Measurements from ENCODE around the gene CCDC187. TPM values are rescaled to one million over a fixed set of nuclear protein-coding genes. Genes with fewer than 3 reads are reported as not detected.

CCDC187 gene
- polyA plus RNA-seq, 1 donor = 0.04 TPM

DNA sequence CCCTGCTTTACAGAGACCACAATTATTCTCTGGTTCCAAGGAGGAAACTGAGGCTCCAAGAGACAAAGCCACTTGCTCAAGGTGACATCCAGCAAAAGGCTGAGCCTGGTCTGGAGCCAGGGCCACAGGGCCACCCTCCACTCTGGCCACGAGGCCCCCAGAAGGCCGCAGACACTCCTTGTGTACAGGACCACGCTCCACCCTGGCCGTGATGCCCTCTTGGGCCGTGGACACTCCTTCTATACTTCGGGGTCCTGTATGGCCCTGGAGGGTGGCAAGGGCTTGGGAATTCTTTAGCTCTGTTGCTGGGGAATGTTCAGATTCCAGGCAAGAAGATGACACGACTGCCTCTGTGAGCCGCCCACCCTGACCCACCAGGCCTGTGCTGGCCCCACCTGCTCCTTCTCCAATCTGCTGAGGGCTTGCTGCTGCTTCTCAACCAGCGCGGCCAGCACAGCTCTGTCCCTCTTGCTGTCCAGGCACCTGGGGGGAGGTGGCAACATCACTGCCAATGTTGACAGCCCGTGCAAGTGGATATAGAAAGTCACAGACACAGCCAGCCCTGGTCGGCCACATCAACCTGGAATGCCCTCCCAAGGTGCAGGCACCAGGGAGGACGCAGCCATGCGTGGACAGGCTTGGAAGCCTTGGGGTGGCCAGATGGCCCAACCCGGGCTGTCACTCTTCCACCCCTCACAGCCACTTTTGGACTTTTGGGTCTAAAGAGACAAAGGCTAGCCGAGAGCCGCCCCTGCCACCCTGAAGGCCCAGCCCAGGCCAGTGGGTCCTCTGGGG is 38.1 kb downstream of the CCDC187 start:
- DNase-seq = no peak

DNA sequence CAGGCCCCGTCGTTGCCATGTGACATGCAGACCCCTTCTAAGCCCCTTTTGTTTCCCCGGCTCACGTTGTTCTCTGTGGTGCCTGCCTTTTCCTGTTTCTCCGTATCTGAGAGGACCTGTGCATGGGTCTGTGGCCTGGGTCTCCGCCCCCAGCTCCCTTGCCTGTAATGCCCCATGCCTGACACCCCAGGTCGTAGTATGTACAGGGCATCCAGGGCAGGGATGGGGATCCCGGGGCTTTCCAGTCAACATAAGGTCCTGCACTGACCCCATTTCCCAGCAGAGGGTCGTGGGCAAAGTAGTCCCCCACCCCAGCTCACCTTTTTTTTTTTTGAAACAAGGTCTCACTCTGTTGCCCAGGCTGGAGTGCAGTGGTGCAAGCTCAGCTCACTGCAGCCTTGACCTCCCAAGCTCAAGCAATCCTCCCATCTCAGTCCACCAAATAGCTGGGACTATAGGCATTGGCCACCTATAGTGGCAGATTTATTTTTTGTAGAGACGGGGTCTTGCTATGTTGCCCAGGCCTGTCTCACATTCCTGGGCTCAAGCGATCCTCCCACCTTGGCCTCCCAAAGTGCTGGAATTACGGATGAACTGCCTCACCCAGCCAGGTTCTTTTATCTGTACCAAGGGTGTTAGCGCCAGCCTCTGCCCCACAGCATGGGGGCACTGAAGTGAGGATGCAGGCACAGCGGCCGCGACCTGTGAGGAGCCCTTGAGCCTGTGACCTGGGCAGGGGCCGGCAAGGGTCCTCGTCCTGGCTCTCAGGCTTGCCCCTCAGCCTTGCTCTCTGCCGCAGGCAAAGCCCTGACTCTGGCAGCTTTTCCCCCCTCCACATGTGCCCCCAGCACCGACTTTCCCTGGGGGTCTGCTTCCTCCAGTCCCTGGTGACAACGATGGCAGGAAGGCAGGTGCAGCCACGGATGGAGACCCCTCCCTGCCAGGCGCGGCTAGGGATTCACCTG is 39.2 kb downstream of the CCDC187 start:
- no peak for DNase-seq

DNA sequence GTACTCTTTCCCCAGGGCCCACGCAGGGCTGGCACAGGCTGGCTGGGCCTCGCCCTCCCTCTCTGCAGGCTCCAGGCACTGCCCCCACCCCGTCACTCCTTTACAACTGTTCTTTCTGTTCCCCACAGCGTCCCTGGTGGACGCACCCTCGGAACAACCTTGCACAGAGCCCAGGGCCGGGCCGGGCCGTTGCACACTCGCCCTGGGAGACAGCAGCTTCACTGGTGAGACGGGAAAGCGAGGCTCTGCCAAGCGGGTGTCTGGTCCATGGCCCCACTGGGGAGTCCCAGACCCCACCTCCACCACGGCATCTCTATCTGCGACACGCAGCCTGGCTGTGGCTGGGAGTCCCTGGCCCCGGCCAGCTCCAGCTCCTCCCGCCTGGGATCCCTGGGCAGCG is 39.9 kb downstream of the CCDC187 start:
- no peak for DNase-seq

DNA sequence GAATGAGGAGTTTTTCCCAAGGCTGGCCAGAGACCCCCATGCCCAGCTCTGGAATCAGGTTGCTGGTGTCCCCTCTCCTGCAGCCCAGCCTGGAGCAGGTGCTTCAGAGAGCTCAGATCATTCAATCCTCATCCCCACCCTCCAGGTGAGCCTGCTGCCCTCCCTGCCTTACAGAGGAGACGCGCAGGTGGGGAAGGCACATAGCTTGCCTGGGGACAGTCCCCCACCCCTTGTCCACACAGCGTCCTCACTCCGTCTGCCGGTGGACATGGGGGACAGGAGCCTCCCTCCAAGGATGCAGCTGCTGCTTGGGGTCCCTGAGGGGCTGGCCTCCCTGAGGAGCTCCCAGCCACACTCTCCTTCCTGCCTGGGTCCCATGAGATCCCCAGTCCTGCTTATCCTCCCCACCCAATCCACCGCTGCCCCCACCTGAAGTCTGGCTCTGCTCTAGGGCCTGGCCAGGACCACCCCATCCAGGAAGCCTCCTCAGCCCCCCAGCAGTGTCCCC is 41.2 kb downstream of the CCDC187 start:
- no peak for DNase-seq

DNA sequence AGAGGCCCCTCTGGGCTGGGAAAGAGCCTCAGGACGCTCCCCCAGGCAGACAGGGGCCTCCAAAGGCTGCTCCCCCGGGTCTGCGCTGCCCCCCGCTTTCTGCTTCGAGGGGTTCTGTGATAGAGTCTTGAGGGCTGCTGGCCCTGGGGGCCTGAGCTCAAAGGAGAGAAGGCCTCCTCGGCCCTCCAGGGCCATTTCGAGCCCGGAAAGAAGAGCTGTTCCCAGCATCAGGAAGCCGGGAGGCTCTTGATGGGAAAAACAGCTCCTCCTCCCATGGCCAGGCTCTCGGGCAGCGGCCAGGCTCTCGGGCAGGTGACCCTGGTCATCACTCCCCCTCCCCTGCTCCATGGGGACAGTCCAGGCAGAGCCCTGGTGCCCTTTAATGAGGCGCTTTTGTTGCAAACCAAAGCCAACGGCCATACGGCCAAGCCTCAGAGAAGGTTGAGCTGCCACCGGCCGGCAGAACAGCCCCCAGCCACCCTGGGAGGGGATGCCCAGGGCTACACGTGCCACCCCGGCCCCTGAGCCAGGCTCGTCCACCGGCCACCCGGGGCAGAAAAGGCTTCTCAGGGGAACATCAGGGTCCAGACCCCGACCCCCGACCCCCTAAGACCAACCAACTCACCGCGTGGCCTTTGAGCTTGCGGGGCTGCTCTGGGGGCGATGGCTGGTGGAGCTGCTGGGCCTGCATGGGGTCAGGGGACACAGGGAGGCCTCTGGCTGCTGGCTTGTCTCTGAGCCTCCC is 42.0 kb downstream of the CCDC187 start:
- no peak for DNase-seq

DNA sequence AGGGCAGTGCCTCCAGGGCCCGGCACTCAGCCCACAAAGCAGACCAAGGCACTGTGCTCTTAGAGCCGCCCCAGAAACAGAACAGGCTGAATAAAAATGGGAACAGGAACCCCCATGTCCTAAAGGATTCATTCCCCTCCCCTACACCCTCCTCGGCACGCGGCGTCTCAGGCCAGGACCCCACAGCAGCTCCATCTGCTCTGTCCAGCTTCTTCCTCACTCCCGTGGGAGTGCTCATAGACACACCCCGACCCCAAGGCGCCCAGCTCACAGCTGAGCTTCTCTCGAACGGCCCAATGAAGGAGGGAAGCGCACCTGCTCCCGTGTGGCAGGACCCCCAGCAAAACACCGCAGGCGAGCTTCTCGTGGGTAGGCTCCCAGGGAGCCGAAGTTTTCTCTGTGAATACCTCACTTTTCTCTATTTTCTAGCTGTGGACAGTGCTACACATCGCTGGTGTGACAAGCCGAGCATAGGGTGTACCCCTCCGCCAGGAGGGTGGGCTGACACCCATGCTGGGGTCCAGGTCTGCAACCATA is 42.9 kb downstream of the CCDC187 start:
- no peak for DNase-seq

DNA sequence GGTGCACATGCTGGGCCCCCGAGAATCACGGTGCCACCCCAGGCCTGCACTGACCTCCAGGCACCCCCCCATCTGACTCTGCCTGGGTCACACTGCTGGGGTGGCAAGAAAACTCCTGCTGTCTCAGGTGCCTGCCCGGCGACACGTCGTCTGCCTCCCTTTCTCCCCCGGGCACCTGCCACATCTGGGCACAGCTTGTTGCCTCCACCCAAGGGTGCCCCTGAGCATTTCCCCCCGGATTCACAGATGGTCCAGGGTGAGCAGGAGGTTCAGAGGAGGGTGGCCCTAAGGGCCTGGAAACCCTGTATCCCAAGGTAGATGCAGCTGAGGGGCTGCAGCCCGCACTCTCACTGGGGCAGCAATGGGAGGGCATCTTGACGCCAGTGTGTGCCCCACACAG is 43.4 kb downstream of the CCDC187 start:
- no peak for DNase-seq

DNA sequence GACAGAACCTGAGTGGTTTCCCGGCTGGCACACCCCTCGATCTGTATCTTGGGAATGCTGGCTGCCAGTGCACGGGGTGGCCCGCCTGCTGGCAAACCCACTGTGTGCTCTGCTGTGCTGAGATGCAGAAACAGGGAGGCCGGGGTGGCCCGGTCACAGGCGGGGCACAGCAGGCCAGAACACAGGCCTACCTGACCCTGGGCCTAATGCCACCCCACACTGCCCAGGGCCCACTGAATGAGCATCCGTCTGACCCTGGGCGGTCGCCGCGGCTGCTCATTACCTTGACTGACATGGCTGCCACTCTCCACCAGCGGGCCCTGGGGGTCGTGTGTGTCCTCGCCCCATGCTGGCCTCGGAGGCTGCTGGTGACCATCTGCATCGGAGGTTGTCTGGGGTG is 44.1 kb downstream of the CCDC187 start:
- DNase-seq = no peak

DNA sequence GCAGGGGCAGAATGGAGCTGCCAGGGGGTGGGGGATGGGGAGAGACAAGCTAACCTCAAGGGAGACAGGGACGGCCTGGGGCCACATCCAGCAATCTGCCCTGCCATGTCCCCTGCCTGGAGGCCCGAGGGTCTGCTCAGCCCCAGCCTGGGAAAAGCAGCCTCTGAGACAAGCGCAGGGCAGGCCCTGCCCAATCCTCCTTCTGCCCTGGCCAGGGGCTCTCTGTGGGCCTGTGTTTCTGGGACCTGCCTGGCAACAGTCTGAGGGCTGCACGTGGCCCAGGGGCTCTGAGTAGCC is 44.4 kb downstream of the CCDC187 start:
- DNase-seq = no peak

DNA sequence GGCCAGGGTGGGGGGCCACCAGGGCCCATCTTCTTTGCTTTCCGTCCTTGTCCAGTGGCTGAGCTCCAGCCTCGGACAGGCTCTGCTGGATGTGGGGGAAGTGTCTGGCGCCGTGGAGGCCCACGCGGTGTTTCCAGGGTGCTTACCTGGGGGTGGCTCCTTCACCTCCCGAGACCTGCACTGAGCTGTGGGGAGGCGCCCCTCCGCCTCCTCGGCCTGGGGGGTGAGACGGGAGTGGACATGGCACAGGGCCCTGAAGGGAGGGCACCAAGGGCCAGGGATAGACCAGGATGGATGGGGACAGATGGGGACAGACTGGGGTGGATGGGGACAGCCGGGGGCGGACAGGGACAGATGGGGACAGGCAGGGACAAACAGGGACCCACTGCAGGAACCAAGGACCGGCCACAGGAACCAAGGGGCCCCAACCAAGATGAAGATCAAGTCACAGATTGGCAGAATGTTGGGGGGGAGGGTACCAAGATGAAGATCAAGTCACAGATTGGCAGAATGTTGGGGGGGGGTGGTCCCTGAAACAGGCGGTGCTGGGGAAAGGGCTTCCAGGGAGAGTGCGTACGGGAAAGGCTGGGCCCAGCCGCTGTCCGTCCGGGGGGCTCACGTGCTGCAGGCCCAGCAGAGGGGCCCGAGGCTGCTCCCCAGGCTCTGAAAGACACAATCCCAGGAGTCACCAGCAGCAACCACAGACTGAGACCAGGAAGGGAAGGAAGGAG is 44.9 kb downstream of the CCDC187 start:
- DNase-seq = no peak

DNA sequence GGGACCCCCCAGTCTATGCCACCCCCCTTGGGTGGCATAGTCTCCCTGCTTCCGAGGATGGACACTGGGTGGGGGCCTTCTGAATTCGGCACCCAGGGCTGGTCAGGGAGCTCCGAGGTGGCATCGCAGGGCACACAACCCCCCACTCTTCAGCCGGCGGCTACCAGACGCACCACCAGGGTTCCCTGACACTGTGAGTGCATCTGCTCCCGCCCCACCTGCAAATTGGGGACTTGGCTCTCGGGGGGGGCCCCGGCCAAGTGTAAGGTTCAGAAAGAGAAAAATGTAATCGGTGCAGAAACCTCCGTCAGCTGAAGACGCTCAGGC is 45.6 kb downstream of the CCDC187 start:
- DNase-seq = no peak

DNA sequence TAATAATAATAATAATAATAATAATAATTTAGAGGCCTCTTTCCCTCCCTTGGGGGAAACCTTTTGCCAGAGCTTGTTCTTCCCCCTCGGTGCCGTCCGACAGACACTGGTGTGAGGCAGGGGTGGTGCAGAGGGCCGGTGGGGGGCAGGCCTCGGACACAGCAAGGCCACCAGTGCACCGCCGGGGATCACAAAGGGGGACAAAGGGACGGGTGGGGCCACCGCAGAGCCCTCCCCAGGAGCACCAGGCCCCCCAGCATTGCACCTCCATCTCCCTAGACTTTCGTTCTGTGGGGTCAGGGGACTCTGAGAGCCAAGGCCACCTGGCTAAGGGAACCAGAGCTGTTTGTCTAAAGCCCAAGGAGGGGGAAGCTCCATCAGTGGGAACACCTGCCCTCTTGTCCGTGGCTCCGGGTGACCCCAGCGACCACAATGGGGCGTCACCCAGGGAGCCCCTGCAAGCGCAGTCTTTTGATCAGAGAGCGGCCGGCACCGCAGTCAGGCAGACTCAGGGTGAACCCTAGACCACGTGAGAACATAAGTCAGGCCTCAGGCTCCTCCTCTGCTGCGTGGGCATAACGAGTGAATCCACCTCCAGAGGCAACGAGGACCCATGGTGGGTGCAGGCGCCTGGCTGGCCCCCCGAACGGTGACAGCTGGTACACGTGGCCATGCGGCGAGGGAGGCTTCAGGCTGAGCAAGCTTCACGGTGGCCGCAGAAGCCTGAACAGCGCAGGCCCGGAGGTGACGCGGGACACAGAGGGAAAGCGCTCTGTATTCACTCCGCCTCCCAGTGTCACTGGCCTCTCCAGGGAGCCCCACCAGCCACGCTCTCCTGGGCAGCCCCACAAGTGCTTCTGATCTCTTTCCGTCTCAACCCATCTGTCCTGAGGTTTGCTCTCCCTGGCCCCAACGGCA is 46.3 kb downstream of the CCDC187 start:
- DNase-seq = no peak

DNA sequence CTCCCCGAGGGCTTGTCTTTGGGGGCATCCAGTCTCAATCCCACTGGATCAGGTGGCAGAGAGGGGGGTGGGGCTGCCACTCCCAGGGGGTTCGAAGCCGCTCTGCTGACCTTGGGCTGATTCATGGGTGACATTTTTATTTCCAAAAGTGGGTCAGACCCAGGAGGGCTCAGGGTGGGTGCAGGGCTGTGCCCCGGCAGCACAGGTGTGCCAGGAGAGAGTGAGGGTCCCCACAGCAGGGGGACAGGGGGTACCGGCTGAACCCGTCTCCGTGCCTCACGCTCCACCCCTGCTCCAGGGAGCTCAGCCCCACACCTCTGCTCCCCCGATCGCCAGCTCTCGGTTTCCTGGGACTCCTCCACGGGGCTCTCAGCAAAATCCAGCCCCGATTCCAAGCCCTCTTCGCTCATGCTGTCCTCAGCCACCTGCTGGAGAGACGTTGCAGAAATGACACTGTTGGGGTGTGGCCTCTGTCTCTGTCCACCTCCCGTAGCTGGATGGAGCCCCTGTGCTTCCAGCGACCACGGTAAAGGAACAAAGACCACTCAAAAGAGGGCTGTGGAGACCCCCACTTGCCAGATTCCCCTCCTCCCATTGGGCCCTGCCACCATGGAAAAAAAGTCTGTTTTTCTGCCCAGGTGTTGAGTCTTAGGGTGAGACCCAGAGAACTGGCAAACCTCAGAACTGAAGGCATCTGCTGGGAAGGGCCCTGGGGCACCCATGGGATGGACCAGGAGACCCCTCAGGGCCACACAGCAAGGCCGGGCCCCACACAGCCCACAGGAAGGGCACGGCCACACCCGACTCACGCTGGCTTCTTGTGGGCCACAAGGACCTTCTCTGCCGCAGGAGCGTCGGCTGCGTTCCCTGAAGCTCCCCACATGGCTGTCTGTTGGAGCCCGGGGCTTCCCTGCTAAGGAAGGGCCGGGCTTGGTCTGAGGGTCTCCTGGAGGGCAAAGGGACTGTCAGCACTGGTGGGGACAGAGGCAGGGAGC is 47.7 kb downstream of the CCDC187 start:
- DNase-seq = no peak

DNA sequence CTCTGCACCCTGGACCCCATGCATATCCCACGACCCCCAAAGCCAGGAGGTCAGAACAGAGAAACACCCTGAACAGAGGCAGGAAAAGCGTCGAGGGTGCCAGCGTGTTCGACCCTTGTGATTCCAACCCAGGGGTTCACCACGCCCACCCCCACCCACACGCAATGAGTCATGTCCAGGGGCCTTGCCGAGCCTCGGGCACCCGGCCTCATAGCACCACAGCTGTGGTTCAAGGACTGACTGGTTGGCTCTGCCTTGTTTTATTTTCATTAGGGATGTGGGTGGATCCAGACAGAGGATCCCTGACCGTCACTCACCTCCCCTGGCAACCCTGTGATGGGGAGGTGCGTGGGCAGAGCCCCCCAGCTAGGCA is 48.7 kb downstream of the CCDC187 start:
- DNase-seq = no peak

DNA sequence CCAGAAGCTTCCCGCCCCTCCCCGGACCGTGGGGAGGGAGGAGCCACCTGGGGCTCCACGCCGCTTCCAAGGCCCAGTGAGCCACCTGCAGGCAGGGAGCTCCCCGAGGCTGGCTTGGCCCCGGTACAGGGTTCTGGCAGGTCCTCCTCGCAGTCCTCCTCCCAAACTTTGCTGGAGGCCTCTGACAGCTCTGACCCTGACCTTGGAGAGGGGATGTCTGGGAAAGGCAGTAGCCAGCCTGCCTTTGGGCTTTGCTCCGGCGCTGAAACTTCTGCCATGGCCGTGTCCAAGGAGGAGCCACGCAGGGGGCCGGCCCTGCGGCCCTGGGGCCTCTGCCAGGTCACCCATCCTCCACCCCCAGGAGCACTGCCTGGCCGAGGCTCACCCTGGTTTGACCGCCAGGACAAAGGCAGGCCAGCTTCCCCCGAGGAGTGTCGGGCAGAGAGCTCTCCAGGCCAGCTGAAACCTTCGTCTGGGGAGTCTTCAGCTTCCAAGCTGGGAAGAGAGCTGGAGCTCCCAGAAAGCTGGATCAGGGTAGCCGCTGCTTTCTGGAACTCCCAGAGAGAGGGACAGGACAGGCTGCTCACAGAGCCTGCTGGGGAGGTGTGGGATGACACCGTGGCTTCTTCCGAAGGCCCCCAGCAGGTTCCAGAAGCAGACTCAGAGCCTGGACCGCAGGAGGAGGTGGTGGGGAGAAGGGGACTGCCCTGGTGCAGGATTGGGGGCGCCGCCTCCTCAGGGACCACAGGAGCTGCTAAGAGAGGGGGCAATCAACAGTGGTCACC is 49.3 kb downstream of the CCDC187 start:
- DNase-seq = no peak

DNA sequence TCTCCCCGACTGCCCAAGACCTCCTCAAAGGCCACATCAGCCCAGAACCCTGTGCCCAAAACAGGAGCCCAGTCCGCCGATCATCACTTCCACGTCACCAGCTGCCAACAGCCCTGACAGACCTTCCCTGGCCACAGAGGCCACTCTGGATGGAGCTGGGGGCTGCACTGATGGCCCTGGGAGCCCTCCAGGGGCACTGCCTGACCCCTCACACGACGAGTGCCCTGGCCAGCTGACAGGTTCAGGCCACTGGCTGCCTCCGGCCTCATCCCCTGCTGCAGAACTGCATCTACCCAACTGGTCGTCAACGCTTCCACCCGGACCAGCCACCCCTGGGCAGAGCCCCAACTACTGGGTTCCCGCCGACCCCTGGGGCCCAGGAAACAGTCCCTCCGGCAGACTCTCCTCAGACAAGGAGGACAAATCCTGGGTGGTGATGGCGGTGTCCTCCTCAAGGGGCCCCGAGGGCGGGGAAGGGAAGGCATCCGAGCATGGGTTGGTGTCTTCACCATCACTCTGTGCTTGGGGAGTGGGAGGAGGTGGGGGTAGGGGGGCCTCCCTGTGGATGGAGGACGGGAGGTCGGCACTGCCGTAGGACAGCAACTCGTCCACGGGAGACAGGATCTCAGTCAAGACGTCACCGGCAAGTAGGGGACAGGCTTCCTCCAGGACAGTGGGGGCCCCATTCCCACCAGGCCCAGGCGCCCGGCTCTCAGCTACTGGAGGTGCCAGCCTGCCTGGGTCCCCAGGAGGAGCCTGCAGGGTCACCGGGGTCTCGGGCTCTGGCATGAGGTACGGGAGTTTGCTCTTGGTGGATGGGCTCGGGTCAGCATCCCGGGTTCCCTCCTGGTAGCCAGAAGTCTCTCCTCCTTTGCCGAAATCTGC is 50.4 kb downstream of the CCDC187 start:
- DNase-seq = no peak

DNA sequence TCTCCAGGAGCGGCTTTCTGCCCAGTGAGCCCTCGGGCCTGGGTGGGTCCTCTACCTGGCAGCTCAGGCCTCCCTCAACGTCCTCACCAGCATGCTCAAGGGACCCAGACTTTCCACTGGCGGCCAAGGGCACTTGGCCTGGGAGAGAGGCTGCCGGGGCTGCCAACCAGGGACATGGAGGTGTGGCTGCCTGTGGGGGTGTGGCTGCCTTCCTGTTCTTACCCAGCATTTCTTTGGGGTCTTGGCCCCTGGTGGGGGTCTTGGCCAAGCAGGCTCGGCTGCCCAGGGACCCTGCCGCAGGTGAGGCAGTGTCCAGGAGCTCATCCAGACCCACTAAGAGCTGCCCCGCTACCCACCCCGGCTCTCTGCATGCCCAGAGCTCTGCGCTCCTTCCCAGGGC is 51.0 kb downstream of the CCDC187 start:
- DNase-seq = no peak

DNA sequence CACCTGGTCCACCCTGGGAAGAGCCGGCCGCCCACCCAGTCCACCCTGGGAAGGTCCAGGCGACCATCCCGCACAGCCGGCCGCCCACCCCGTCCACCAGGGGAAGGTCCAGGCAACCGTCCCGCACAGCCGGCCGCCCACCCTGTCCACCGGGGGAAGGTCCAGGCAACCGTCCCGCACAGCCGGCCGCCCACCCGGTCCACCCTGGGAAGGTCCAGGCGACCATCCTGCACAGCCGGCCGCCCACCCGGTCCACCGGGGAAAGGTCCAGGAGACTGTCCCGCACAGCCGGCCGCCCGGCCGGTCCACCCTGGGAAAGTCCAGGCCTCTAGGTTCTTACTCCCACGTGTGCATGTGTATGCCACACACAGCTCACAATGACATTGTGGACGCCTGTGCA is 51.6 kb downstream of the CCDC187 start:
- no peak for DNase-seq

Measured in hindlimb muscle (tissue), 1 donor.